Mesenchymal stem cell (in vitro differentiated cells and primary cell): ENCODE measurements around the gene PLIN3.

Experiments
- DNase-seq: peaks from one replicate; pipeline ENCODE4 v3.0.0-alpha.2; 2013
- H2AFZ ChIP-seq: one replicate; pipeline ENCODE4 v1.6.1; 2013; ENCODE audit warnings: low read depth, mild to moderate bottlenecking, control low read depth, inconsistent platforms, low read length, moderate library complexity
- H2AK5ac ChIP-seq: 2 replicates; pipeline ENCODE4 v1.6.1; 2013; ENCODE audit warnings: low read length, moderate library complexity, mild to moderate bottlenecking, inconsistent platforms; ENCODE audit not compliant: severe bottlenecking
- H2BK120ac ChIP-seq: one replicate; pipeline ENCODE4 v1.6.1; 2013; ENCODE audit warnings: low read depth, mild to moderate bottlenecking, inconsistent platforms, low read length, moderate library complexity
- H2BK12ac ChIP-seq, 2 experiments: one replicate each; pipeline ENCODE4 v1.6.1; 2013; ENCODE audit warnings: inconsistent platforms in 2 of 2, low read length in 2 of 2, mild to moderate bottlenecking in 2 of 2, moderate library complexity in 2 of 2, control low read depth in 1 of 2
- H2BK15ac ChIP-seq: one replicate; pipeline ENCODE4 v1.6.1; 2013; ENCODE audit warnings: mild to moderate bottlenecking, low read depth, inconsistent platforms; ENCODE audit not compliant: poor library complexity, severe bottlenecking
- H2BK5ac ChIP-seq: 2 replicates; pipeline ENCODE4 v1.6.1; 2013; ENCODE audit warnings: low read depth, mild to moderate bottlenecking, low read length, control low read depth, inconsistent platforms; ENCODE audit not compliant: poor library complexity, severe bottlenecking
- H3K14ac ChIP-seq, 2 experiments: one replicate each; pipeline ENCODE4 v1.6.1; 2013; ENCODE audit warnings: inconsistent platforms in 2 of 2, low read length in 2 of 2, control low read depth in 1 of 2, mild to moderate bottlenecking in 1 of 2, moderate library complexity in 1 of 2
- H3K18ac ChIP-seq, 2 experiments: one replicate each; pipeline ENCODE4 v1.6.1; 2013; ENCODE audit warnings: inconsistent platforms in 2 of 2, low read length in 2 of 2, control low read depth in 1 of 2, low read depth in 1 of 2, mild to moderate bottlenecking in 1 of 2
- H3K23ac ChIP-seq, 2 experiments: one replicate each; pipeline ENCODE4 v1.6.1; 2013; ENCODE audit warnings: inconsistent platforms in 2 of 2, low read length in 2 of 2, mild to moderate bottlenecking in 2 of 2, moderate library complexity in 2 of 2, control low read depth in 1 of 2
- H3K27ac ChIP-seq: 2 replicates; pipeline ENCODE4 v1.5.1; 2013; ENCODE audit warnings: mild to moderate bottlenecking, moderate library complexity, low read length, control low read depth, inconsistent platforms; ENCODE audit not compliant: poor library complexity, severe bottlenecking
- H3K27me3 ChIP-seq, 2 experiments: 2 replicates each; pipeline versions ENCODE4 v1.6.1 to v1.7.0; 2013; ENCODE audit warnings: low read length in 2 of 2, mild to moderate bottlenecking in 2 of 2, moderate library complexity in 2 of 2, control low read depth in 1 of 2, inconsistent platforms in 1 of 2; ENCODE audit not compliant: control insufficient read depth in 1 of 2, insufficient read depth in 1 of 2
- H3K36me3 ChIP-seq, 2 experiments: 2 replicates each; pipeline versions ENCODE4 v1.6.1 to v1.7.0; 2013; ENCODE audit warnings: low read length in 2 of 2, control low read depth in 1 of 2, inconsistent platforms in 1 of 2, low read depth in 1 of 2, mild to moderate bottlenecking in 1 of 2; ENCODE audit not compliant: insufficient read depth in 2 of 2, control insufficient read depth in 1 of 2
- H3K4ac ChIP-seq, 2 experiments: one replicate each; pipeline ENCODE4 v1.6.1; 2013; ENCODE audit warnings: inconsistent platforms in 2 of 2, low read length in 2 of 2, mild to moderate bottlenecking in 2 of 2, moderate library complexity in 2 of 2, control low read depth in 1 of 2, low read depth in 1 of 2
- H3K4me1 ChIP-seq: 2 replicates; pipeline ENCODE4 v1.6.1; 2013; ENCODE audit warnings: low read depth, low read length, control low read depth; ENCODE audit not compliant: control insufficient read depth, insufficient read depth
- H3K4me2 ChIP-seq: 2 replicates; pipeline ENCODE4 v1.6.1; 2013; ENCODE audit warnings: low read length, mild to moderate bottlenecking, inconsistent platforms; ENCODE audit not compliant: poor library complexity, severe bottlenecking
- H3K4me3 ChIP-seq, 2 experiments: 2 replicates each; pipeline versions ENCODE4 v1.5.1 to v1.7.0; 2013; ENCODE audit warnings: low read length in 2 of 2, mild to moderate bottlenecking in 2 of 2, control low read depth in 1 of 2, low read depth in 1 of 2; ENCODE audit not compliant: insufficient read depth in 1 of 2
- H3K79me1 ChIP-seq: replicated peaks from 2 replicates; pipeline ENCODE4 v1.6.1; 2013; ENCODE audit warnings: mild to moderate bottlenecking, control low read depth, low read length, inconsistent platforms; ENCODE audit not compliant: poor library complexity, severe bottlenecking
- H3K9ac ChIP-seq: 2 replicates; pipeline ENCODE4 v1.7.0; 2013; ENCODE audit warnings: mild to moderate bottlenecking, low read length, moderate library complexity
- H3K9me3 ChIP-seq: 2 replicates; pipeline ENCODE4 v1.7.0; 2013; ENCODE audit warnings: mild to moderate bottlenecking, low read length; ENCODE audit not compliant: control insufficient read depth
- H4K8ac ChIP-seq: one replicate; pipeline ENCODE4 v1.6.1; 2013; ENCODE audit warnings: inconsistent platforms, mild to moderate bottlenecking, low read length, moderate library complexity
- H4K91ac ChIP-seq: one replicate; pipeline ENCODE4 v1.6.1; 2013; ENCODE audit warnings: mild to moderate bottlenecking, low read length, inconsistent platforms
- WGBS: methylation state at CpG from one replicate; pipeline ENCODE4 v1.1.7; 2013; ENCODE audit warnings: mixed read lengths; 5-methylcytosine and 5-hydroxymethylcytosine counted together

PLIN3 gene

GRCh38 chr19:4908781-4909155 lies 41.3 kb upstream of the PLIN3 start:
- Histone ChIP-seq H3K4me2 (peak overlapping the region; percentile 99), H3K9me3 (no peaks in the 10 kb centered on the region), H4K91ac (no peak overlapping the region), H2BK120ac (no peak overlapping the region), H2BK12ac (no peak overlapping the region), H3K18ac (peak overlapping the region in 1 of 2 experiments; percentile 9), H4K8ac (peak overlapping the region; percentile 7), H3K9ac (no peak overlapping the region), H2BK5ac (no peak overlapping the region), H3K36me3 (peaks cover 0 to 2% of the 10 kb centered on the region in 2 experiments), H3K4me3 (no peak overlapping the region), H3K4ac (no peak overlapping the region), H3K27ac (no peak overlapping the region), H3K27me3 (peaks cover 0 to 3% of the 10 kb centered on the region in 2 experiments), H2AFZ (no peak overlapping the region), H3K79me1 (no peaks in the 10 kb centered on the region), H3K23ac (peak overlapping the region in 1 of 2 experiments; percentile 70), H2AK5ac (no peak overlapping the region), H3K4me1 (peaks cover 29% of the 10 kb centered on the region), H3K14ac (no peak overlapping the region), H2BK15ac (peak overlapping the region; percentile 58)
- 90% methylated on average over 15 of the region's 15 CpGs for WGBS
- DNase-seq = no peak

- H3K9ac ChIP-seq = no peak overlapping the region
- no peak overlapping the region for H2AK5ac ChIP-seq
- H3K36me3 ChIP-seq = peaks cover 0 to 2% of the 10 kb centered on the region in 2 experiments
- no peak overlapping the region for H3K23ac ChIP-seq
- no peak overlapping the region for H3K27ac ChIP-seq
- H3K4me1 ChIP-seq = peaks cover 29% of the 10 kb centered on the region
- 73% methylated on average over 5 of the region's 5 CpGs for WGBS
- H3K27me3 ChIP-seq = peaks cover 0 to 3% of the 10 kb centered on the region in 2 experiments
- H3K4me3 ChIP-seq = no peak overlapping the region
- H3K9me3 ChIP-seq = no peaks in the 10 kb centered on the region
- no peak overlapping the region for H2BK15ac ChIP-seq
- no peaks in the 10 kb centered on the region for H3K79me1 ChIP-seq
- H3K14ac ChIP-seq = no peak overlapping the region
- H2BK120ac ChIP-seq = no peak overlapping the region
- H3K18ac ChIP-seq = no peak overlapping the region
- no peak overlapping the region for H2BK12ac ChIP-seq
- no peak for DNase-seq
- no peak overlapping the region for H2BK5ac ChIP-seq
- H4K8ac ChIP-seq = no peak overlapping the region
- no peak overlapping the region for H3K4me2 ChIP-seq
- H3K4ac ChIP-seq = no peak overlapping the region
- H2AFZ ChIP-seq = no peak overlapping the region
- H4K91ac ChIP-seq = no peak overlapping the region
Measured at GRCh38 chr19:4908360-4908759, 40.9 kb upstream of the PLIN3 start.

- DNase-seq = no peak
- Histone ChIP-seq H3K27ac (no peak overlapping the region), H3K4me1 (peaks cover 26% of the 10 kb centered on the region), H3K9ac (no peak overlapping the region), H2AK5ac (no peak overlapping the region), H2AFZ (no peak overlapping the region), H3K23ac (no peak overlapping the region), H2BK120ac (no peak overlapping the region), H3K27me3 (peaks cover 0 to 3% of the 10 kb centered on the region in 2 experiments), H3K79me1 (no peaks in the 10 kb centered on the region), H2BK15ac (no peak overlapping the region), H3K4me3 (no peak overlapping the region), H3K9me3 (no peaks in the 10 kb centered on the region), H3K4me2 (no peak overlapping the region), H3K36me3 (no peaks in the 10 kb centered on the region), H2BK5ac (no peak overlapping the region), H4K91ac (no peak overlapping the region), H3K4ac (no peak overlapping the region), H3K14ac (no peak overlapping the region), H3K18ac (no peak overlapping the region), H4K8ac (no peak overlapping the region), H2BK12ac (no peak overlapping the region)
- 91% methylated on average over 8 of the region's 8 CpGs for WGBS
Measured at GRCh38 chr19:4906963-4907362, 39.5 kb upstream of the PLIN3 start.

- Histone ChIP-seq H3K9ac (no peak overlapping the region), H3K4me1 (peaks cover 14% of the 10 kb centered on the region), H2AK5ac (no peak overlapping the region), H3K9me3 (no peaks in the 10 kb centered on the region), H3K23ac (no peak overlapping the region), H2BK12ac (no peak overlapping the region), H3K4ac (no peak overlapping the region), H3K79me1 (no peaks in the 10 kb centered on the region), H3K4me2 (no peak overlapping the region), H4K8ac (no peak overlapping the region), H3K27ac (no peak overlapping the region), H2BK120ac (no peak overlapping the region), H3K14ac (no peak overlapping the region), H3K36me3 (no peaks in the 10 kb centered on the region), H3K4me3 (no peak overlapping the region), H4K91ac (no peak overlapping the region), H2BK5ac (no peak overlapping the region), H3K27me3 (peaks cover 0 to 3% of the 10 kb centered on the region in 2 experiments), H3K18ac (no peak overlapping the region), H2BK15ac (no peak overlapping the region), H2AFZ (no peak overlapping the region)
- no peak for DNase-seq
- WGBS = 94% methylated on average over 3 of the region's 3 CpGs
Measured at GRCh38 chr19:4904481-4904880, 37.0 kb upstream of the PLIN3 start.
